CD4-positive, CD25-positive, alpha-beta regulatory T cell (primary cell): ENCODE results near the gene OR10G2. TPM values are rescaled to one million over a fixed set of nuclear protein-coding genes. Genes with fewer than 3 reads are reported as not detected.

ENCODE experiments used
- ATAC-seq, 2 donors: fragments of 150-1000 bp; cut with Tn5 transposase; one replicate each; pipeline ENCODE4 v1.10.0; 2021; ENCODE audit warnings: low read depth in 2 of 2, moderate number of reproducible peaks in 2 of 2, moderate library complexity in 1 of 2
- DNase-seq, 3 donors: peaks; one replicate each; pipeline versions ENCODE4 v3.0.0 to v3.0.0-alpha.2; 2012 to 2022; ENCODE audit warnings: mixed read lengths in 1 of 3
- H3K27ac ChIP-seq: one replicate; pipeline ENCODE4 v1.7.0; 2013; ENCODE audit warnings: mild to moderate bottlenecking, low read length; ENCODE audit not compliant: insufficient read depth, poor library complexity, severe bottlenecking
- H3K27me3 ChIP-seq: one replicate; pipeline ENCODE4 v1.7.0; 2013; ENCODE audit warnings: low read length; ENCODE audit not compliant: control insufficient read depth, insufficient read depth
- H3K36me3 ChIP-seq: one replicate; pipeline ENCODE4 v1.7.0; 2013; ENCODE audit warnings: mild to moderate bottlenecking, low read length, moderate library complexity; ENCODE audit not compliant: control insufficient read depth, insufficient read depth
- H3K4me1 ChIP-seq: 2 replicates; pipeline ENCODE4 v1.7.0; 2013; ENCODE audit warnings: mild to moderate bottlenecking, low read length; ENCODE audit not compliant: insufficient read depth, control insufficient read depth, poor library complexity, severe bottlenecking
- H3K4me3 ChIP-seq: one replicate; pipeline ENCODE4 v1.7.0; 2013; ENCODE audit warnings: low read depth, mild to moderate bottlenecking, low read length, moderate library complexity
- H3K9me3 ChIP-seq, 2 experiments: 1 replicate in 1 of 2; 2 replicates in 1 of 2; pipeline ENCODE4 v1.7.0; 2013; ENCODE audit warnings: low read length in 2 of 2, mild to moderate bottlenecking in 1 of 2, moderate library complexity in 1 of 2; ENCODE audit not compliant: control insufficient read depth in 2 of 2
- H3K27ac Mint-ChIP-seq, 3 donors: one replicate each; pipeline ENCODE4 v1.8.0; 2020 to 2022; ENCODE audit warnings: mild to moderate bottlenecking in 3 of 3, mixed read lengths in 3 of 3, moderate library complexity in 2 of 3
- H3K27me3 Mint-ChIP-seq: one replicate; pipeline ENCODE4 v1.8.0; 2022; ENCODE audit warnings: mild to moderate bottlenecking, mixed read lengths
- H3K36me3 Mint-ChIP-seq: one replicate; pipeline ENCODE4 v1.8.0; 2020; ENCODE audit warnings: mixed read lengths
- H3K4me1 Mint-ChIP-seq, 4 donors: one replicate each; pipeline ENCODE4 v1.8.0; 2020 to 2022; ENCODE audit warnings: mixed read lengths in 4 of 4, mild to moderate bottlenecking in 1 of 4
- H3K4me3 Mint-ChIP-seq, 4 donors: one replicate each; pipeline ENCODE4 v1.8.0; 2020 to 2022; ENCODE audit warnings: mild to moderate bottlenecking in 4 of 4, mixed read lengths in 4 of 4, moderate library complexity in 3 of 4
- H3K9me3 Mint-ChIP-seq, 7 donors: one replicate each; pipeline ENCODE4 v1.8.0; 2020 to 2022; ENCODE audit warnings: mixed read lengths in 7 of 7, mild to moderate bottlenecking in 3 of 7, moderate library complexity in 2 of 7
- polyA plus RNA-seq, 4 donors: library from polyadenylated mRNA; unstranded; fragments of 300-500 nt; fragmentation: Illumina TruSeq; gene quantifications; one replicate each; pipeline ENCODE4 v1.2.3, GENCODE V29; 2021
- total RNA-seq: library from RNA; stranded (reverse); gene quantifications from one replicate; pipeline ENCODE4 v1.2.3, GENCODE V29; 2022

Gene OR10G2
- total and polyA plus RNA-seq, 5 donors from 2014 or later, result not detected

DNA sequence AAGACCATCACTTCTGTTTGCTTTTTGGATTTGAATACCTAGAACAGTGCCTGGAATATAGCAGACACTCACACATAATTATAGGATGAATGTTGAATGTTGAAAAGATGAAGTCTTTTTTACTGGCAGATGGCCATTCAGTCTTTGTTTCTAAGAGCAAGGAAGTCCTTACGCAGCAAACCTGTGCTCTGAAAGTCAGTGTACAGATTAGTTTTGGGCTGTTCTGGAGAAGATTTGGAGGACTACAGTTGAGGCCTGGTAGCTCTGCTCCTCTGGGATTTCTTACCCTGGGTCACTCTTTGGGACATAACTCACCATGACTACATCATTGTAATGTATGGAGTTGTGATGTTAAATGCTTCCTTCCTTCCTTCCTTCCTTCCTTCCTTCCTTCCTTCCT lies 22.2 kb upstream of the OR10G2 start:
- no peaks in the 10 kb centered on the region for H3K9me3 ChIP-seq
- no peak for ATAC-seq
- H3K27me3 Mint-ChIP-seq, result peaks cover 12% of the 10 kb centered on the region

GRCh38 chr14:21654215-21654614 lies 19.5 kb upstream of the OR10G2 start:
- no peak overlapping the region for H3K27ac Mint-ChIP-seq
- Histone ChIP-seq H3K36me3 (no peaks in the 10 kb centered on the region), H3K27me3 (peaks cover 21% of the 10 kb centered on the region), H3K4me3 (no peak overlapping the region), H3K27ac (no peak overlapping the region), H3K9me3 (no peaks in the 10 kb centered on the region), H3K4me1 (no peaks in the 10 kb centered on the region)
- no peaks in the 10 kb centered on the region for H3K36me3 Mint-ChIP-seq
- no peaks in the 10 kb centered on the region for H3K4me1 Mint-ChIP-seq
- no peak overlapping the region for H3K4me3 Mint-ChIP-seq
- DNase-seq (no peak), ATAC-seq (no peak)
- peaks cover 0 to 4% (median 0%) of the 10 kb centered on the region in 7 donors for H3K9me3 Mint-ChIP-seq
- peaks cover 21% of the 10 kb centered on the region for H3K27me3 Mint-ChIP-seq

More for the DNA sequence above, 22.2 kb upstream of the OR10G2 start:
- no peaks in the 10 kb centered on the region for H3K4me1 ChIP-seq
- no peak overlapping the region for H3K27ac ChIP-seq
- H3K36me3 ChIP-seq, result no peaks in the 10 kb centered on the region
- H3K9me3 Mint-ChIP-seq, result peaks cover 0 to 1% (median 0%) of the 10 kb centered on the region in 7 donors
- H3K27ac Mint-ChIP-seq, result no peak overlapping the region
- H3K4me3 Mint-ChIP-seq, result no peak overlapping the region
- H3K4me1 Mint-ChIP-seq, result no peaks in the 10 kb centered on the region
- H3K27me3 ChIP-seq, result peaks cover 19% of the 10 kb centered on the region
- no peaks in the 10 kb centered on the region for H3K36me3 Mint-ChIP-seq
- no peak overlapping the region for H3K4me3 ChIP-seq
- no peak for DNase-seq

- Mint-ChIP-seq H3K36me3 (no peaks in the 10 kb centered on the region), H3K4me1 (no peaks in the 10 kb centered on the region), H3K27me3 (peaks cover 22% of the 10 kb centered on the region), H3K27ac (no peak within 1 kb of the TSS), H3K4me3 (no peak within 1 kb of the TSS), H3K9me3 (peaks cover 0 to 4% (median 0%) of the 10 kb centered on the region in 7 donors)
- no peaks in the 10 kb centered on the region for H3K4me1 ChIP-seq
- DNase-seq, result no peak
- peaks cover 21% of the 10 kb centered on the region for H3K27me3 ChIP-seq
- ATAC-seq, result no peak
- no peak within 1 kb of the TSS for H3K4me3 ChIP-seq
- no peaks in the 10 kb centered on the region for H3K9me3 ChIP-seq
- H3K36me3 ChIP-seq, result no peaks in the 10 kb centered on the region
- H3K27ac ChIP-seq, result no peak within 1 kb of the TSS
These were observed 18.7 kb upstream of the OR10G2 start, which contains the start of gene OR4E2 for GRCh38 chr14:21653331-21653885. Gene OR4E2, plus strand, starts transcription at chr14:21653835. Its CDS starts 11,248 bp downstream, at chr14:21665083.

DNA sequence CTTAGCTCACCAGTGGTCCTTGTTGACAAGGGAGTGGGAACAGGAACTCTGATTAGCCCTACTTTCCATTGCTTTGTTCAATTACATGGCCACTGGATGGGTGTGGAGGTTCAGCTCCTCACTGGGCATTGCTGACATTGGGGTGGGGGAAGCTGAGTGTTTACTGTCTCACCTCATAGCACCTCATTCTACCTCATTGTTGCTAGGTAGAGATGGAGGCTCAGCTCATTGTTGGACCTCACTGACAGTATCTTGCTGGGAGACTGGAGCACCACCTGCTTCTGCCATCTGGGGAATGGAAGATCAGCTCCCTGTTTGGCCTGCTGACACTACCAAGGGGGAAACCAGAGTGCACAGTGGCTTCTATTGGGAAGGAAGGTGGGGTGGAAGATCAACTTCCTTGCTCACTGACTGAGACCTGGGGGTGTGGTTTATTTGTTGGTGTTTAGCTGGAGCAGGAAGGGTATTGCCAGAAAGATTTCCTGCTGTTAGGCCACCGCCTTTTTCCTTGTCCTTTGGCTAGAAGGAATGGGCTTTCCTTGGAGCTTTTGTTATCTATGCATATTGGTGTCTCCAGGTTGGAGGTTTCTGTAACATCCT lies 17.6 kb upstream of the OR10G2 start:
- Mint-ChIP-seq H3K4me3 (no peak overlapping the region), H3K27ac (no peak overlapping the region), H3K36me3 (no peaks in the 10 kb centered on the region), H3K9me3 (peaks cover 0 to 4% (median 0%) of the 10 kb centered on the region in 7 donors), H3K27me3 (peaks cover 31% of the 10 kb centered on the region), H3K4me1 (no peaks in the 10 kb centered on the region)
- no peak overlapping the region for H3K4me3 ChIP-seq
- DNase-seq (no peak), ATAC-seq (no peak)
- H3K9me3 ChIP-seq, result no peaks in the 10 kb centered on the region
- H3K4me1 ChIP-seq, result no peaks in the 10 kb centered on the region
- no peaks in the 10 kb centered on the region for H3K36me3 ChIP-seq
- no peak overlapping the region for H3K27ac ChIP-seq
- H3K27me3 ChIP-seq, result peaks cover 19% of the 10 kb centered on the region

DNA sequence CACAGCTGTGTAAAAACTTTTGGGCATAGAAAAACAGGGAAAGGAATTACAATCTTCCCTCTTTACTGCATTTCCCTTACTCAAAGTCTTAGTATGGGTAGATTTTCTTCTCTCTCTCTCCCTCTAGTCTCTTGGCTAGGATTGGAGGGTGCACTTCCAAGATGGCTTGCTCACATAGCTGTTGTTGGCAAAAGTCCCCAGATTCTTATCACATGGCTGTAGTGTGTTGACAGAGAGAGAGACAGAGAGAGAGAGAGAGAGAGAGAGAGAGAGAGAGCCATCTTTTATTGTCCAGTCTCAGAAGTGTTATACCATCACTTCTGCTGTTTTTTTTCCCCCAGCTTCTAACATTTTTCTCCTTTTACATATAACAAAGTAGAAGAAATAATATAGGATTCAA lies 12.6 kb upstream of the OR10G2 start:
- no peaks in the 10 kb centered on the region for H3K9me3 ChIP-seq
- peaks cover 0 to 4% (median 0%) of the 10 kb centered on the region in 7 donors for H3K9me3 Mint-ChIP-seq
- no peaks in the 10 kb centered on the region for H3K36me3 ChIP-seq
- no peaks in the 10 kb centered on the region for H3K4me1 Mint-ChIP-seq
- ATAC-seq (no peak), DNase-seq (no peak)
- H3K4me1 ChIP-seq, result no peaks in the 10 kb centered on the region
- H3K27me3 Mint-ChIP-seq, result peaks cover 40% of the 10 kb centered on the region
- H3K27ac Mint-ChIP-seq, result no peak overlapping the region
- H3K27me3 ChIP-seq, result peaks cover 16% of the 10 kb centered on the region
- H3K27ac ChIP-seq, result no peak overlapping the region
- H3K36me3 Mint-ChIP-seq, result no peaks in the 10 kb centered on the region
- no peak overlapping the region for H3K4me3 ChIP-seq
- no peak overlapping the region for H3K4me3 Mint-ChIP-seq

- peak overlapping the region in 1 of 3 donors; percentile 60 for H3K27ac Mint-ChIP-seq
- ATAC-seq, result no peak
These were observed 8.7 kb upstream of the OR10G2 start for GRCh38 chr14:21643407-21643806.

DNA sequence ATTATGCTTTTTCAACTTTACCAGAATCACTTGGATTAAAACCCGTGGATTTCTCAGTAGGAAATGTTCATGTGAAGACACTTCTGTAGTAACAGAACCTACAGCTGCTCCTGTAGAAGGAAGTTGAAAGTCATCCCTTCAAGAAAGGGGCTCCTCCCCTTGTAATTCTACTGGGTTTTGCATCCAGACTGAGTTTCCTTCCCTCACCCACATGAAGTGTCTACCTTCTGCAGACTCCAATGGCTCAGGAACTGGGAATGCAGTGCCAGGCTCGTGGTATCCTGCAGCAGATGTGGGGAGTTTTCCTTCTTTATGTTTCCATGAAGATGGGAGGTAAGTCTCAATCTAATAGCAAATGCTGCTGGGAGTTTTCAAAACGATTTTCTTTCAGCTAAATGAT lies 7.9 kb upstream of the OR10G2 start:
- Mint-ChIP-seq H3K36me3 (no peaks in the 10 kb centered on the region), H3K4me3 (peak overlapping the region in 2 of 4 donors; percentile 16 to 56), H3K9me3 (no peaks in the 10 kb centered on the region), H3K27me3 (peaks cover 33% of the 10 kb centered on the region), H3K27ac (no peak overlapping the region), H3K4me1 (peaks cover 0 to 6% (median 0%) of the 10 kb centered on the region in 4 donors)
- H3K27ac ChIP-seq, result no peak overlapping the region
- peaks cover 8% of the 10 kb centered on the region for H3K27me3 ChIP-seq
- H3K9me3 ChIP-seq, result no peaks in the 10 kb centered on the region
- no peak for DNase-seq
- peak overlapping the region; percentile 9 for H3K4me3 ChIP-seq
- H3K4me1 ChIP-seq, result no peaks in the 10 kb centered on the region
- H3K36me3 ChIP-seq, result no peaks in the 10 kb centered on the region
- no peak for ATAC-seq

More at GRCh38 chr14:21643407-21643806, 8.7 kb upstream of the OR10G2 start:
- no peak overlapping the region for H3K27ac ChIP-seq
- no peaks in the 10 kb centered on the region for H3K9me3 ChIP-seq
- H3K27me3 ChIP-seq, result peaks cover 8% of the 10 kb centered on the region
- H3K4me1 Mint-ChIP-seq, result peaks cover 0 to 6% (median 0%) of the 10 kb centered on the region in 4 donors
- peaks cover 38% of the 10 kb centered on the region for H3K27me3 Mint-ChIP-seq
- peak overlapping the region; percentile 9 for H3K4me3 ChIP-seq
- no peaks in the 10 kb centered on the region for H3K4me1 ChIP-seq
- H3K9me3 Mint-ChIP-seq, result peaks cover 0 to under 1% (median 0%) of the 10 kb centered on the region in 7 donors
- no peaks in the 10 kb centered on the region for H3K36me3 ChIP-seq
- no peaks in the 10 kb centered on the region for H3K36me3 Mint-ChIP-seq
- peak overlapping the region in 1 of 4 donors; percentile 16 for H3K4me3 Mint-ChIP-seq
- no peak for DNase-seq

- no peaks in the 10 kb centered on the region for H3K4me1 Mint-ChIP-seq
- Histone ChIP-seq H3K4me1 (no peaks in the 10 kb centered on the region), H3K4me3 (no peak overlapping the region), H3K27ac (no peak overlapping the region), H3K36me3 (no peaks in the 10 kb centered on the region), H3K27me3 (peaks cover 7% of the 10 kb centered on the region), H3K9me3 (no peaks in the 10 kb centered on the region)
- ATAC-seq, result no peak
- no peaks in the 10 kb centered on the region for H3K36me3 Mint-ChIP-seq
- H3K27ac Mint-ChIP-seq, result no peak overlapping the region
- H3K9me3 Mint-ChIP-seq, result peaks cover 0 to 5% (median 0%) of the 10 kb centered on the region in 7 donors
- peak in 1 of 3 donors; percentile 16 for DNase-seq
- no peak overlapping the region for H3K4me3 Mint-ChIP-seq
- peaks cover 20% of the 10 kb centered on the region for H3K27me3 Mint-ChIP-seq
These were observed 3.7 kb downstream of the OR10G2 start for GRCh38 chr14:21631084-21631483.
